HepG2 (cell line): Measurements from ENCODE around the gene RPS14. TPM values are rescaled to one million over a fixed set of nuclear protein-coding genes. Genes with fewer than 3 reads are reported as not detected.
A peak's percentile ranks its signal among the peaks of the same experiment; 100 is the strongest.

Experiments
- CEBPB ChIP-seq: IDR thresholded peaks from 2 replicates; pipeline ENCODE4 v1.6.1; 2011; ENCODE audit warnings: low read depth, low read length, improper control_type of control experiment, borderline replicate concordance
- CSRNP1 ChIP-seq: sonication (generic); formaldehyde crosslinking; IDR thresholded peaks from 2 replicates; pipeline ENCODE4 v1.8.1; 2023; ENCODE audit warnings: mild to moderate bottlenecking, missing genetic modification reagents
- GMEB2 ChIP-seq: IDR thresholded peaks from 2 replicates; pipeline ENCODE4 v1.6.1; 2016; ENCODE audit warnings: missing biosample characterization, missing genetic modification reagents, low read depth
- HOXA7 ChIP-seq: sonication (generic); formaldehyde crosslinking; IDR thresholded peaks from 2 replicates; pipeline ENCODE4 v1.8.1; 2022; ENCODE audit warnings: mild to moderate bottlenecking, missing genetic modification reagents, moderate library complexity
- HOXA9 ChIP-seq: sonication (generic); formaldehyde crosslinking; IDR thresholded peaks from 2 replicates; pipeline ENCODE4 v1.8.1; 2022; ENCODE audit warnings: missing genetic modification reagents, mild to moderate bottlenecking, moderate library complexity, borderline replicate concordance
- JDP2 ChIP-seq: sonication (generic); formaldehyde crosslinking; IDR thresholded peaks from 2 replicates; pipeline ENCODE4 v1.8.1; 2022; ENCODE audit warnings: missing genetic modification reagents, borderline replicate concordance
- MBNL3 ChIP-seq: fragments of 250-450 bp; sonication (Bioruptor Pico); conservative IDR thresholded peaks from 2 replicates; pipeline ENCODE4 v1.8.0; 2022; ENCODE audit warnings: mild to moderate bottlenecking, inconsistent platforms
- NFIC ChIP-seq: IDR thresholded peaks from 2 replicates; pipeline ENCODE4 v1.6.1; 2012; ENCODE audit warnings: mild to moderate bottlenecking, low read length, inconsistent platforms
- NFKBIZ ChIP-seq: IDR thresholded peaks from 2 replicates; pipeline ENCODE4 v1.6.1; 2018; ENCODE audit warnings: missing genetic modification reagents, missing compliant biosample characterization
- NPAS2 ChIP-seq: sonication (generic); formaldehyde crosslinking; IDR thresholded peaks from 2 replicates; pipeline ENCODE4 v1.8.0; 2022; ENCODE audit warnings: mild to moderate bottlenecking, missing genetic modification reagents, borderline replicate concordance
- NR3C1 ChIP-seq: sonication (generic); formaldehyde crosslinking; IDR thresholded peaks from 2 replicates; pipeline ENCODE4 v1.4.0; 2020; ENCODE audit warnings: missing genetic modification reagents
- RBM22 ChIP-seq: fragments of 200-400 bp; formaldehyde crosslinking; optimal IDR thresholded peaks from 2 replicates; pipeline ENCODE3; 2017; ENCODE audit warnings: mild to moderate bottlenecking, low read length, moderate library complexity
- RCOR2 ChIP-seq: IDR thresholded peaks from 2 replicates; pipeline ENCODE4 v1.6.1; 2016; ENCODE audit warnings: missing biosample characterization, missing genetic modification reagents
- RNF2 ChIP-seq: fragments of 450-650 bp; conservative IDR thresholded peaks from 2 replicates; pipeline ENCODE4 v1.6.1; 2016; ENCODE audit warnings: low read depth
- SNRNP70 ChIP-seq: fragments of 200-400 bp; formaldehyde crosslinking; IDR thresholded peaks from 2 replicates; pipeline ENCODE4 v1.6.1; 2017; ENCODE audit warnings: mild to moderate bottlenecking, low read depth, low read length, moderate library complexity
- ZBTB3 ChIP-seq: sonication (generic); formaldehyde crosslinking; IDR thresholded peaks from 2 replicates; pipeline ENCODE4 v1.4.0; 2020; ENCODE audit warnings: low read depth, mild to moderate bottlenecking, moderate library complexity, missing genetic modification reagents, borderline replicate concordance
- ZBTB44 ChIP-seq: sonication (generic); formaldehyde crosslinking; IDR thresholded peaks from 2 replicates; pipeline ENCODE4 v1.4.0; 2020; ENCODE audit warnings: missing genetic modification reagents
- ZFY ChIP-seq: sonication (generic); formaldehyde crosslinking; IDR thresholded peaks from 2 replicates; pipeline ENCODE4 v1.4.0; 2020; ENCODE audit warnings: missing genetic modification reagents
- ZNF350 ChIP-seq: sonication (generic); formaldehyde crosslinking; IDR thresholded peaks from 2 replicates; pipeline ENCODE4 v1.4.0; 2020; ENCODE audit warnings: mild to moderate bottlenecking, low read depth, missing genetic modification reagents, borderline replicate concordance
- ZNF430 ChIP-seq: sonication (generic); formaldehyde crosslinking; IDR thresholded peaks from 2 replicates; pipeline ENCODE4 v1.9.0; 2021; ENCODE audit warnings: mild to moderate bottlenecking, missing genetic modification reagents
- ZNF484 ChIP-seq: sonication (generic); formaldehyde crosslinking; IDR thresholded peaks from 2 replicates; pipeline ENCODE4 v1.5.1; 2020; ENCODE audit warnings: mild to moderate bottlenecking, low read depth, missing genetic modification reagents, borderline replicate concordance
- ZNF577 ChIP-seq: sonication (generic); formaldehyde crosslinking; IDR thresholded peaks from 2 replicates; pipeline ENCODE4 v1.4.0; 2020; ENCODE audit warnings: mild to moderate bottlenecking, low read depth, missing genetic modification reagents, borderline replicate concordance
- ZNF670 ChIP-seq: sonication (generic); formaldehyde crosslinking; IDR thresholded peaks from 2 replicates; pipeline ENCODE4 v1.8.0; 2022; ENCODE audit warnings: mild to moderate bottlenecking, missing genetic modification reagents, borderline replicate concordance
- polyA plus RNA-seq, 8 experiments: library from polyadenylated mRNA; depleted of rRNA in 3 of 8; stranded (reverse) in 7 of 8; unstranded in 1 of 8; fragments of >200 nt; fragmentation: Illumina TruSeq in 4 of 8; extraction: Trizol in 4 of 8; gene quantifications; 2 replicates each; pipeline versions ENCODE4 v1.2.1 to v1.2.3, GENCODE V29; 2011 to 2016; ENCODE audit warnings: low read depth in 4 of 8, missing spikeins in 1 of 8, mixed read lengths in 1 of 8; ENCODE audit not compliant: insufficient read depth in 1 of 8
- total RNA-seq, 5 experiments: library from RNA; depleted of rRNA; stranded (reverse); fragments of >200 nt; fragmentation: Illumina TruSeq; extraction: Trizol; gene quantifications; 2 replicates each; pipeline ENCODE4 v1.2.3, GENCODE V29; 2016; ENCODE audit warnings: low read depth in 1 of 5
- TF ChIP-seq, protein P1 (sequence below): IDR thresholded peaks from 2 replicates; pipeline ENCODE4 v1.6.1; 2016; ENCODE audit warnings: mild to moderate bottlenecking

The RPS14 gene
- total and polyA plus RNA-seq, 2 of the 13 experiments (the other 11 are each of a cell fraction or from before 2014, with no cell fraction given) = 2,116 to 3,295 TPM

DNA sequence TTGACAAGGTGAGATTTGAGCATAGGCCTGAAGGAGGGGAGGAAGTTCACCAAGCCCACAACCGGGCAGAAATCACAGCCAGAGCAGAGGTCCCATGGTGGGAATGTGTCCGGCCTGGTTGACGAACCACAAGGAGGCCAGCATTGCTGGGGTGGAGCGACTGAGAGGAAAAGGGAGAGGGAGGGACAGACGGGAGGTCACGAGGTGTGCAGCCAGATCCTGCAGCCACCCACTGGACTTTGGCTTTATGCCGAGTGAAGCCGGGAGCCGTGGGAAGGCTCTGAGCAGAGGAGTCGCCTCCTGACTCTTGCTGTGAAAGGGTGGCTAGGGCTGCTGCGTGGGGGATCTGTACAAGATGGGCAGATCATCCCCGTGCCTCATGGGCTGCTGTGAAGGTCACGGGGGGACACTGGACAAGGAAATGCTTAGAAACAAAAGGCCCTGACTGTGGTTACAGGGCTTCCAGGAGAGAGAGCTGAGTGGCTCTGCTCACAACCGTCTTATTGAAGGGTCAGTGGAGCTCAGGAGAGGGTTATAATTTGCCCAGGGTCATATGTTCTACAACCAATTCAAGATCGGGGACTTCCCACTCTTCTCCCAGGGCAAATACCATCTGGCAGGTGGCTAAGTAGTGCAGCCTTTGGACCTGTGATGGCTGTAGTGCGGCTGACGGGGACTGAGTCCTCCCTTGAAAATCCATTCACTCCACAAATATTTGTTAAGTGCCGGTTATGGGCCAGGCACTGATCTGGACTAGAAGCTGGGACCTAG is 21.2 kb downstream of the RPS14 start (continued):
- TF ChIP-seq CSRNP1 (CRISPR knock-in tag) (no peak), CEBPB (no peak), ZNF430 (CRISPR knock-in tag) (peak; percentile 76), JDP2 (CRISPR knock-in tag) (no peak), HOXA9 (no peak), SNRNP70 (no peak), ZBTB44 (CRISPR knock-in tag) (no peak), ZBTB3 (CRISPR knock-in tag) (no peak), HOXA7 (CRISPR knock-in tag) (no peak), RNF2 (no peak), ZNF350 (CRISPR knock-in tag) (peak; percentile 69), ZFY (CRISPR knock-in tag) (peak; percentile 44; the same call in 1 of the 2 replicates), NFKBIZ (CRISPR knock-in tag) (no peak), ZNF484 (CRISPR knock-in tag) (no peak), NFIC (no peak), MBNL3 (CRISPR knock-in tag) (no peak), RCOR2 (no peak), GMEB2 (CRISPR knock-in tag) (no peak), ZNF577 (CRISPR knock-in tag) (no peak), NPAS2 (CRISPR knock-in tag) (no peak), ZNF670 (CRISPR knock-in tag) (no peak), NR3C1 (CRISPR knock-in tag) (no peak), RBM22 (no peak)
- TF ChIP-seq, protein P1, sequence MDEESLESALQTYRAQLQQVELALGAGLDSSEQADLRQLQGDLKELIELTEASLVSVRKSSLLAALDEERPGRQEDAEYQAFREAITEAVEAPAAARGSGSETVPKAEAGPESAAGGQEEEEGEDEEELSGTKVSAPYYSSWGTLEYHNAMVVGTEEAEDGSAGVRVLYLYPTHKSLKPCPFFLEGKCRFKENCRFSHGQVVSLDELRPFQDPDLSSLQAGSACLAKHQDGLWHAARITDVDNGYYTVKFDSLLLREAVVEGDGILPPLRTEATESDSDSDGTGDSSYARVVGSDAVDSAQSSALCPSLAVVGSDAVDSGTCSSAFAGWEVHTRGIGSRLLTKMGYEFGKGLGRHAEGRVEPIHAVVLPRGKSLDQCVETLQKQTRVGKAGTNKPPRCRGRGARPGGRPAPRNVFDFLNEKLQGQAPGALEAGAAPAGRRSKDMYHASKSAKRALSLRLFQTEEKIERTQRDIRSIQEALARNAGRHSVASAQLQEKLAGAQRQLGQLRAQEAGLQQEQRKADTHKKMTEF (CRISPR knock-in tag) = peak; percentile 76
